Measurements from ENCODE around the gene CCDC12. TPM values are rescaled to one million over a fixed set of nuclear protein-coding genes. Genes with fewer than 3 reads are reported as not detected.
A peak's percentile ranks its signal among the peaks of the same experiment; 100 is the strongest.

Gene CCDC12
- total RNA-seq, 2 experiments from 2014 or later, result 58.6 to 60.0 TPM

DNA sequence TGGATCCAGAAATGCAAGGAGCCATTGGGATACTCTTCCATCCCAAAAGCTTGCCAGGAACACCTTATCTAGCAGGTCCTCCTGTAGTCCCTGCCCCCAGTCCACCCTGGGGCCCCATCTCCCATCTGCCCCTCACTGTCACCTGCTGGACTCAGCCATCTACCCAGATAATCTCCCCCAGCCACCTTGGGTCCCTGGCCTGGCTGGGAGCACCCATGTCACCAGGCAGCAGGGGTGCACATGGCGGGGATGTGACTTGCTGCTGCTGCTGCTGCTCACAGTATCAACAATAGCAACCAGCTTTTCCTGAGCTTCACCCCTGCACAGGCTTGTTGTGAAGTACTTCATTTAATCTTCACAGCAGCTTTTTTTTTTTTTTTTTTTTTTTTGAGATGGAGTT is 86.4 kb downstream of the CCDC12 start:
- no peak overlapping the region for H3K4me3 Mint-ChIP-seq
- POLR2A ChIA-PET, result interaction anchor here (1.1 kb wide), 1 partner anchor 21 kb away, joined by 3 read pairs; no protein-coding TSS in a partner anchor
- no peak overlapping the region for H3K27ac Mint-ChIP-seq
- H3K36me3 Mint-ChIP-seq, result no peaks in the 10 kb centered on the region
- no peaks in the 10 kb centered on the region for H3K9me3 Mint-ChIP-seq
- H3K4me1 Mint-ChIP-seq, result no peaks in the 10 kb centered on the region
- ATAC-seq (ENCODE audit: low read depth), result no peak
- no peak for DNase-seq
- peaks cover 54% of the 10 kb centered on the region for H3K27me3 Mint-ChIP-seq

DNA sequence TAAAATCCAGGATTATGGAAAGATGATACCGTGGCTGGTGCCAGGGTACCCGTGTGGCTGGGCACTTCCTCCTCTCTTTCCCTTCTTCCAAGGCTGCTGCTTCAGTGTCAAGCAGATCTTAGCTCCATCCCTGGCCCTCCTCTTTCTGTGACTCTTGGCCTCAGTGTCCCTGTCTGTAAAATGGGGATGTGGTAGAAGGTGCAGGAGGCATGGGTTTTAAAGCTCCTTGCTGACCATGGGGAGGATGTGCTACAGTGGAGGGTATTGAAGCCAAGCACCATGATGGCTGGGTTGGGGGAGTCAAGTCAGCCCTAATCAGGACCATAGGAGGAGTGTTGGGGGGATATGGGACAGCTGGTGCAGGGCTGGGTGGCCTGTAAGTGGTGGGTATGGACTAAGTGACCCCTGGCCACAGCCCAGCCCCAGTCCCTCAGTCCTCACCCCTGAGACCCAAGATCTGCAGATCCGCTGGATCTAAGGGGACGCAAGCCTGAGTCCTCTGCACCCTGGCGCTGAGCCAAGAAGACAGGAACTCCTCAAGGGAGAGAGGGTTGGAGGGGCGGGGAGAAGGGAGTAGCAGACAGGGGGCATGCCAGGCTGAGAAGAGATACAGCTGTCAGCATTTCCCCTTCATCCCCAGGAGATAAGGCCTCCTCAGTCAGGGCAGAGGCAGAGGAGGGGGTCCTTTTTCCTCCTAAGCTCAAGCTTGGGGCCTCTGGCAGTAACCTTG is 87.0 kb downstream of the CCDC12 start:
- Mint-ChIP-seq H3K4me1 (no peaks in the 10 kb centered on the region), H3K27ac (no peak overlapping the region), H3K9me3 (no peaks in the 10 kb centered on the region), H3K4me3 (no peak overlapping the region), H3K36me3 (no peaks in the 10 kb centered on the region), H3K27me3 (peaks cover 60% of the 10 kb centered on the region)
- no peak for ATAC-seq (ENCODE audit: low read depth)
- POLR2A ChIA-PET, result interaction anchor here (1.1 kb wide), 1 partner anchor 21 kb away, joined by 3 read pairs; no protein-coding TSS in a partner anchor
- no peak for DNase-seq

GRCh38 chr3:46888705-46889104 is 87.8 kb downstream of the CCDC12 start:
- POLR2A ChIA-PET, result no interaction called here
- Mint-ChIP-seq H3K4me3 (no peak overlapping the region), H3K36me3 (no peaks in the 10 kb centered on the region), H3K27ac (no peak overlapping the region), H3K9me3 (no peaks in the 10 kb centered on the region), H3K4me1 (no peaks in the 10 kb centered on the region), H3K27me3 (peaks cover 65% of the 10 kb centered on the region)
- DNase-seq (no peak), ATAC-seq (ENCODE audit: low read depth) (no peak)

DNA sequence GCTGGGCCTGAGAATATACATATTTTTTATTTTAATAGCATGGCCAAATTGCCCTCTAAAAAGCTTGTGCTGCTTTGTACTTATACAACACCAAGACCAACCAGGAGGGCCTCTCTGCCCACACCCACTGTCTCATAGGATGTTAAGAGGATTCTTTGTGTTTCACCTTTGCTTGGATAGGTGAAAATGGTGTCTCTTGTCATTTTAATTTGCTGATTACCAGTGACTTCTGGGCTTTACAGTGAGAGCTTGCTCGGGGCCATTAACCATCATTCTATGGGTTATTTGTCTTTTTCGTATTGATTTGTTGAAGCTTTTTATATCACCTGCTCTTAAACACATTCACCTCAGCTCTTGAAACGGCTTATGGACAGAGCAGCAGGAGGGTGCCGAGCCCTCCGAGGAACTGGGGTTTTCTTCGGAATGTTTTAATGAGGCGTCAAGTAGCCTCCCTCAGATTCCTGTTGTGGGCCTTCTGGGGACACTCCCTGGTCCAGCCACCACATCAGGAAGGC is 88.5 kb downstream of the CCDC12 start:
- H3K27me3 Mint-ChIP-seq, result peaks cover 62% of the 10 kb centered on the region
- H3K4me3 Mint-ChIP-seq, result no peak overlapping the region
- H3K9me3 Mint-ChIP-seq, result no peaks in the 10 kb centered on the region
- ATAC-seq (ENCODE audit: low read depth) (no peak), DNase-seq (no peak)
- no peaks in the 10 kb centered on the region for H3K36me3 Mint-ChIP-seq
- POLR2A ChIA-PET, result no interaction called here
- no peak overlapping the region for H3K27ac Mint-ChIP-seq
- H3K4me1 Mint-ChIP-seq, result no peaks in the 10 kb centered on the region

DNA sequence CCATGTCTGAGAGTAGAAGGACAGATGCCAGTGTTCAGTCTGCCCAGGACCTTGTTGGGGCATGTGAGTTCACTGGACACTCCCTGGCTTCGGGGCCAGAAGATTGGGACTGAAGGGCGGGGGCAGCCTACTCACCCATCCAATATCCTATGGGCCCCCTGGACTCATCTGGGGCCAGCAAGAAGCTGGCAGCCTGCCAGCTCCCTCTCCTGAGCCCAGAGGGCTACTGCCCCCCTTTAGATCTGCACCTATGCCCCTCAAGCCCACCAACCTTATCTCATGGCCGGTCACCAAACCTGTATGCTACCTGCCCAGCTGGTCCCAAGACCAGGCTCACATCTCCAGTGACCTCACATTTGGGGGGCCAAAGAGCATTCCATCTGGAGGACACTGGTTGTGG is 90.9 kb downstream of the CCDC12 start:
- H3K4me3 Mint-ChIP-seq, result no peak overlapping the region
- ATAC-seq (ENCODE audit: low read depth) (no peak), DNase-seq (no peak)
- no peaks in the 10 kb centered on the region for H3K36me3 Mint-ChIP-seq
- POLR2A ChIA-PET, result no interaction called here
- no peaks in the 10 kb centered on the region for H3K9me3 Mint-ChIP-seq
- no peaks in the 10 kb centered on the region for H3K4me1 Mint-ChIP-seq
- H3K27ac Mint-ChIP-seq, result no peak overlapping the region
- H3K27me3 Mint-ChIP-seq, result peaks cover 55% of the 10 kb centered on the region

- no peak overlapping the region for H3K27ac Mint-ChIP-seq
- H3K27me3 Mint-ChIP-seq, result peaks cover 55% of the 10 kb centered on the region
- POLR2A ChIA-PET, result no interaction called here
- H3K9me3 Mint-ChIP-seq, result no peaks in the 10 kb centered on the region
- ATAC-seq (ENCODE audit: low read depth) (no peak), DNase-seq (no peak)
- no peak overlapping the region for H3K4me3 Mint-ChIP-seq
- no peaks in the 10 kb centered on the region for H3K4me1 Mint-ChIP-seq
- H3K36me3 Mint-ChIP-seq, result no peaks in the 10 kb centered on the region
Measured at GRCh38 chr3:46884929-46885328, 91.6 kb downstream of the CCDC12 start.

- Mint-ChIP-seq H3K36me3 (no peaks in the 10 kb centered on the region), H3K27me3 (peaks cover 59% of the 10 kb centered on the region), H3K27ac (no peak overlapping the region), H3K9me3 (no peaks in the 10 kb centered on the region), H3K4me1 (no peaks in the 10 kb centered on the region), H3K4me3 (no peak overlapping the region)
- no peak for ATAC-seq (ENCODE audit: low read depth)
- POLR2A ChIA-PET, result no interaction called here
- no peak for DNase-seq
Measured at GRCh38 chr3:46884427-46884826, 92.1 kb downstream of the CCDC12 start.

GRCh38 chr3:46883830-46884185 is 92.7 kb downstream of the CCDC12 start:
- POLR2A ChIA-PET, result no interaction called here
- H3K27ac Mint-ChIP-seq, result no peak overlapping the region
- ATAC-seq (ENCODE audit: low read depth) (no peak), DNase-seq (no peak)
- no peaks in the 10 kb centered on the region for H3K9me3 Mint-ChIP-seq
- H3K36me3 Mint-ChIP-seq, result no peaks in the 10 kb centered on the region
- no peaks in the 10 kb centered on the region for H3K4me1 Mint-ChIP-seq
- H3K4me3 Mint-ChIP-seq, result peak overlapping the region; percentile 35
- peaks cover 59% of the 10 kb centered on the region for H3K27me3 Mint-ChIP-seq

DNA sequence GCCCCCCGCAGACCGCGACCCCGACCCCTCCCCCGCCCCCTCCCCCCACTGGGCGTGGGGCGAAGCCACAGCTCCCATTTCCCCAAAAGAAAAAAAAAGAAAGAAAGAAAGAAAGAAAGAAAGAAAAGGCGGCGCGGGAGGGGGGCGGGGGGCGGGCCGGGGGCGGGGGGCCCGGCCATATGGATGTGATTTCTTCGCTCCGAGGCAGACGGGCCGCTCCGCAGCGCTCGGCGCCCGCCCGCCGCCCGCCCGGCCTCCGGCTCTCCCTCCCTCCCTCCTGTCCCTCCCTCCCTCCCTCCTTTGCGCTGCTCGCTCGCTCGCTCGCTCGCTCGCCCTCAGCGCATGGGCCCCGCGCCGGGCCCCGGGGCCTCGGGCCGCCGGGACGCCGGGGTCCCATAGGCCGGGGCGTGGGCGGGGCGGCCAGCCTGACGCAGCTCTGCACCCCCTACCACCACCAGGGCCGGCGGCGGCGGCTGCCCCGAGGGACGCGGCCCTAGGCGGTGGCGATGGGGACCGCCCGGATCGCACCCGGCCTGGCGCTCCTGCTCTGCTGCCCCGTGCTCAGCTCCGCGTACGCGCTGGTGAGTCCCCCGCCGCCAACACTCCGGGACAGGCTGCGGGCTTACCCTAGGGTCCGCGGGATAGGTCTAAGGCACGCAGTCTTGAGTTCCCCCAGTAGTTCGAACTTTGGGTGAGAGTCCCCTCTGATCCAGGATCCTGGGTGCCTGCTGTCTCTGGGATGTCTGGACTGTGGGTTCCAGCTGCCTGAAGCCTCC is 93.3 kb downstream of the CCDC12 start:
- H3K4me3 Mint-ChIP-seq, result peak overlapping the region; percentile 62

GRCh38 chr3:46882377-46883053 is 94.0 kb downstream of the CCDC12 start:
- ATAC-seq (ENCODE audit: low read depth) (peak; percentile 9), DNase-seq (no peak)
- peaks cover 59% of the 10 kb centered on the region for H3K27me3 Mint-ChIP-seq
- peak overlapping the region; percentile 62 for H3K4me3 Mint-ChIP-seq
- H3K9me3 Mint-ChIP-seq, result no peaks in the 10 kb centered on the region
- H3K36me3 Mint-ChIP-seq, result no peaks in the 10 kb centered on the region
- POLR2A ChIA-PET, result no interaction called here
- no peaks in the 10 kb centered on the region for H3K4me1 Mint-ChIP-seq
- H3K27ac Mint-ChIP-seq, result no peak overlapping the region

More for the DNA sequence above, 93.3 kb downstream of the CCDC12 start:
- ATAC-seq (ENCODE audit: low read depth) (no peak), DNase-seq (no peak)
- Mint-ChIP-seq H3K36me3 (no peaks in the 10 kb centered on the region), H3K27ac (no peak overlapping the region), H3K9me3 (no peaks in the 10 kb centered on the region), H3K4me1 (no peaks in the 10 kb centered on the region), H3K27me3 (peaks cover 59% of the 10 kb centered on the region)
- POLR2A ChIA-PET, result no interaction called here

DNA sequence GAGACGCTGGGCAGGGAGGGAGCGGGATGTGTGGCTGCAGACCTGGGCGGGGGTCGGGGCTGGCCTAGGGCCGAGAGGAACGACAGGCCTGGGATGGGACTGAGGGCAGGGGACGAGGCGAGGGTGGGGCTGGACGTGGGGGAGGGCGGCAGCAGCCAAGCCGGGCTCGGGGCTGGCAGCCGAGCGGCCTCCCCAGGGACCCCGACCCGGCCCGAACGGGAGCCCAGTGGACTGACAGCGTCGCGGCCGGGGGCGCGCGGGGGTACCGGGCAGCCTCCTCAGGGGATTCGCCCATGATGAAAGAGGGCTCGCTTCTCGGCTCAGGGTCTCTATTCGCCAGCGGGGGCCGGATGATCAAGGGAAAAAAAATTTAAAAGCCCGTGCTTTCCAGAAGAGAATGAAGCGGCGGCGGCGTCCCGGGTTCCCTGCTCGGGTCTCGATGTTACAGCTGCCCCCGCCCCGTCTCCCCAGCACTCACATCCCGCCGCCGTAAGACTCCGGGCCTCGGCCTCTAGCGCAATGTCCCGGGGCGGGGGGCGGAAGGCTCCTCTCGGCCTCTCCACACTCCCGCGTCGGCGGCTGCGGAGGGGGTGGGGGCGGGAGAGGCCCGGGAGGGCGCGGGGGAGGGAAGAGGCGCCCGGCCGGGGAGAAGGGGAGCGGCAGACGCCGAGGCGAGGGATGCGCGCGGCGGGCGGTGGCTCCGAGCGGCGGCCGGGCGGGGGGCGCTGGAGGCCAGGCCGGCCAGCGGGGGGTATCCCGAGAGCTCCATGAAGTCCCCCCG is 94.8 kb downstream of the CCDC12 start:
- Mint-ChIP-seq H3K36me3 (no peaks in the 10 kb centered on the region), H3K4me1 (no peaks in the 10 kb centered on the region), H3K27me3 (peaks cover 55% of the 10 kb centered on the region), H3K9me3 (no peaks in the 10 kb centered on the region), H3K4me3 (peak overlapping the region; percentile 51), H3K27ac (no peak overlapping the region)
- DNase-seq, result no peak
- POLR2A ChIA-PET, result interaction anchor here (0.5 kb wide), 1 partner anchor 555 kb away, joined by 3 read pairs; no protein-coding TSS in a partner anchor
- ATAC-seq (ENCODE audit: low read depth), result peak; percentile 27

GRCh38 chr3:46880884-46881595 is 95.5 kb downstream of the CCDC12 start:
- POLR2A ChIA-PET, result no interaction called here
- DNase-seq (no peak), ATAC-seq (ENCODE audit: low read depth) (no peak)
- Mint-ChIP-seq H3K27me3 (peaks cover 51% of the 10 kb centered on the region), H3K27ac (no peak overlapping the region), H3K4me1 (no peaks in the 10 kb centered on the region), H3K36me3 (no peaks in the 10 kb centered on the region), H3K4me3 (no peak overlapping the region), H3K9me3 (no peaks in the 10 kb centered on the region)

Data from activated naive CD8-positive, alpha-beta T cell treated with anti-CD3 and anti-CD28 coated beads, Interleukin-2, amount 10 ng/mL, durations not matched to agents 7 days and 5 days (primary cell).